Activated effector memory CD4-positive, alpha-beta T cell treated with Interleukin-2 at 50 U/mL for 16 hours (primary cell): ENCODE data around the gene ISCA2.
"Not testable (repeated sequence)": the region's sequence is repeated elsewhere in the genome, so short reads cannot be mapped to it uniquely, and the experiment has no call there.

Experiments
- DNase-seq: peaks from one replicate; pipeline ENCODE4 v3.0.0-alpha.2; 2020

ISCA2 gene

DNA sequence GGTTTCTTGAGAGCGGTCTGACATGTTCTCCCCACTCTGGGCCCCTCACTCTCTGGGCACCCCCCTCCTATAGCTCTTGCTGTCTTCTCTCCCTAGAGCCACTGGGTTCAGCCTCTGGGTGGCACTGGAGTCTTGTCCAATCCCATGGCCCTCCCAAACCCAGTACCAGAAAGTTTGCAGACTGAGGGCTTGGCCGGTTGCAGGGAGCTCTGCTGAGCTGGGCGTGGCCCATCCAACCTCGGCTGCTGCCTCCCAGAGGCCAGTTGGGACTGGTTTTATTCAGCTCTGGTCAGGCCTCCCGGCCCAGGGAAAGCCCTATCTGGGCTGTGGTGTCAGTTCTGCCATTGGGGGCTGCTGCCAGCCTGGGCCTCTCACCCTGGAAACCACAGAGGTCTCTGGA is 37.9 kb downstream of the ISCA2 start:
- no peak for DNase-seq

GRCh38 chr14:74532246-74532645 is 38.7 kb downstream of the ISCA2 start:
- no peak for DNase-seq

- DNase-seq = no peak
These were observed 40.0 kb downstream of the ISCA2 start for GRCh38 chr14:74533576-74533975.

DNA sequence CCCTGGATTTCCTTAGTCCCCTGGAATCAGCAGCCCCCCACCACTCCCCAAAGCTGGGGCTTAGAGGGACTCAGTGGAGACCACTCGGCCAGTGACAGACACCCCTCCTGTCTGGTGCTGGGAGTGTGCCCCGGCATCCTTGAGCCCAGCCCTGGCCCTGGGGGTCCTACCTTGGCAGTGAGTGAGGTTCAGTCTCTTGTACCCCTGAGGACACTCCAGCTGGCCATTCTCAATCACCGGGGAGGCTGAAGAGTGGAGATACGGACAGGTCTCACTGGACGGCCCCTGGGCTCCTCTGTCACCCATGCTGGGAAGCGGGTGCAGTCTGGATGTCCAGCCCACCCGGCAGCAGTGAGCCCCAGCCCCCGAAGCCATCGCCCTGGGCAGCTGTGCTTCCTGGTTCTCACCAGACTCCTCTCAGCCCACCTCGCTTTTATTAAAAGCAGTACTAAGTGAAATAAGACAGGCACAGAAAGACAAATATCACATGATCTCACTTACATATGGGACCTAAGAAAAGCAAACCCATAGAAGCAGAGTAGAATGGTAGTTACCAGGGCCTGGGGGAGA is 42.3 kb downstream of the ISCA2 start:
- no peak for DNase-seq

DNA sequence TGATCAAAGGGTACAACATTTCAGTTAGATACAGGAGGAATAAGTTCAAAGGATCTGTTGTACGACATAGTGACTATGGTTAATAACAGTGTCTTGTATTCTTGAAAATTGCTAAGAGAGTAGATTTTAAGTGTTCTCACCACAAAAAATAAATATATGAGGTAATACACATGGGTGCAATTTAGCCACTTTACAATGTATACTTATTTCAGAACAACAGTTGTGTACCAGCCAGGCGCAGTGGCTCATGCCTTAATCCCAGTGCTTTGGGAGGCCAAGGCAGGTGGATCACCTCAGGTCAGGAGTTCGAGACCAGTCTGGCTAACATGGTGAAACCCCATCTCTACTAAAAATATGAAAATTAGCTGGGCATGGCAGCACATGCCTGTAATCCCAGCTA is 42.8 kb downstream of the ISCA2 start:
- not testable (repeated sequence) for DNase-seq

DNA sequence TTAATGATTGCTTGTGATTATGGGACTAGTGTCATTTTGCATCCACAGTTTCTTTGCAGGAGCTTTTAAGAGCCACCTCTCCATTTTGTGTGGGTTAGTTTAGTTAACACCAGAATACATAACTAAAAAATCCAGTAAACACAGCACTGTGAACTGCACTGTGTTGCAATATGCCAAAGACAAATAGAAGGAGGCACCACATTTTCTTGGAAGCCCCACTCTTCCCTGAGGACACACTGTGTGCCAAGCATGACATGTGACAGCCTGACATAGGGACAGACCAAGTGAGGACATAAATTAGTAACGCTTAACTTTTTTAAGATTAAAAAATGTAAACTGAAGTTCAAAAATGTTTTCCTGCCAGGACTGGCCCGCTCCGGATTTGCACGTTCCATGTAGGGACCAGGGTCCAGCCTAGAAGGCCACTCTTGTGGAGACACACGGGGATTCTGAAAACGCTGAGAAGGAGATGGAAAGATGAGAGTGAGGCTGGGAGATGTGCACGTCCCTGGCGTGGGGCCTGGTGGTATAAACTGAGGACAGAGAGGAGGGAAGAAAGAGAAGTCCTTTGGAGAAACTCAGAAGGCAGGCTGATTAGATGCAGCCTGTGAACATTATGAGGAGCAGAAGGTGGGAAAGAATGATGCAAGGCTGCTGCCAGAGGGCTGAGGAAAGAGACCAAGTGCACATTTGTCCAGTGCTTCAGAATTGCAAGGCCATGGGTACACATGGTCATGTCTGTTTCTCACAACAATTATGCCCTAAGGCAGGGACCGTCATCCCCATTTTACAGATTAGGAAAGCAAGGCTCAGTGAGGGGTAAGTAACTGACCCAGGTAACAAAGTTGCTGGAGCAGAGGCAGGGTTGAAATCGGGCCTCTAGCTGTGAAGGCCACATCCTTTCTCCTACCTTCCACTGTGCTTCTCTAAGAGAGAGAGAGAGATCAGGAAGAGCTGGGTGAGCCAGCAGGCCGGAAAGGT is 45.1 kb downstream of the ISCA2 start:
- DNase-seq = no peak

- DNase-seq = no peak
These were observed 45.9 kb downstream of the ISCA2 start for GRCh38 chr14:74539503-74539902.

- DNase-seq = no peak
These were observed 47.7 kb downstream of the ISCA2 start for GRCh38 chr14:74541225-74541624.

DNA sequence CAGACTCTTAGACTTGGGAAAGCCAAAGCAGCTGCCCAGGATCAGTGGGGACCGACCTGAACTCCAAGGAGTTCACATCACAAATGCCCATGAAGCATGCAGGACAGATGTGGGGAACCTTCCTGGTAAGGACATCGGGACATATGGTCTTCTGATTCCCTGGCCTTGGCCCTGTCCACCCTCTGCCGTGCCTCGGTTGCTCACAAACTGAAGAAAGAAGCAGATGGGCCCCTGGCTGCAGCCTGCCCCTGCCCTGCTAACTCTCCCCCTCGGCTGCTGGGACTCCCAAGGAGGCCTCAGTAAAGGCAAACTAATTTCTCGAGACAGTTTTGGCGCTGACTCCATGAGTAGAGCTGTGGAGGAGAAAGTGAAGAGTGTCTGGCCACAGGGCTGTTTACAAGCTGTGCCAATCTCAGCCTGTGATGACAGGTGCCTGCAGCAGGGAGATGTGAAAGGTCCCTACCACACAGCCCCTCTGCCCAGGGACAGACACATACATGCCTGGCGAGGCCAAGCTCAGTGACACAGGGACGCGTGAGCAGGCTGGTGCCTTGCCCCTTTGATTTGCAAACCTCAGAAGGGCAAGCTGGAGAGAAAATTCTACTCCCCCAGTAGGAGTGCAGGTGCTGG is 48.6 kb downstream of the ISCA2 start:
- no peak for DNase-seq

- DNase-seq = no peak
These were observed 50.3 kb downstream of the ISCA2 start for GRCh38 chr14:74543771-74544438.

GRCh38 chr14:74545386-74545785 is 51.8 kb downstream of the ISCA2 start:
- DNase-seq = no peak

- no peak for DNase-seq
These were observed 52.9 kb downstream of the ISCA2 start for GRCh38 chr14:74546416-74546815.
